Urinary bladder (tissue), 4 donors: ENCODE results near the gene C1orf232. TPM values are rescaled to one million over a fixed set of nuclear protein-coding genes. Genes with fewer than 3 reads are reported as not detected.

Experiments
- DNase-seq: peaks from one replicate; pipeline ENCODE4 v3.0.0-alpha.2; 2015; ENCODE audit errors: extremely low spot score
- H3K27ac ChIP-seq: one replicate; pipeline ENCODE4 v1.5.1; 2013; ENCODE audit warnings: low read depth, mild to moderate bottlenecking, moderate library complexity
- H3K36me3 ChIP-seq: one replicate; pipeline ENCODE4 v1.6.1; 2013; ENCODE audit warnings: mild to moderate bottlenecking, moderate library complexity; ENCODE audit not compliant: insufficient read depth
- H3K4me1 ChIP-seq: one replicate; pipeline ENCODE4 v1.6.1; 2013; ENCODE audit warnings: mild to moderate bottlenecking, moderate library complexity; ENCODE audit not compliant: insufficient read depth
- H3K4me3 ChIP-seq: one replicate; pipeline ENCODE4 v1.5.1; 2013; ENCODE audit warnings: low read depth, low read length
- WGBS: extraction: QIAGEN DNeasy Blood & Tissue Kit; methylation state at CpG from one replicate; pipeline ENCODE4 v1.1.7; 2013; 5-methylcytosine and 5-hydroxymethylcytosine counted together
- polyA plus RNA-seq: library from polyadenylated mRNA; stranded (reverse); fragments of 200-250 nt; gene quantifications from one replicate; pipeline ENCODE4 v1.2.3, GENCODE V29; 2013
- total RNA-seq: library from RNA; depleted of rRNA; stranded (reverse); fragments of >200 nt; gene quantifications from one replicate; pipeline ENCODE4 v1.2.3, GENCODE V29; 2014
- donor health status: healthy with polysubstance abuse.
- donor health status: healthy.

C1orf232 gene
- not detected for total RNA-seq
- polyA plus RNA-seq: not detected

DNA sequence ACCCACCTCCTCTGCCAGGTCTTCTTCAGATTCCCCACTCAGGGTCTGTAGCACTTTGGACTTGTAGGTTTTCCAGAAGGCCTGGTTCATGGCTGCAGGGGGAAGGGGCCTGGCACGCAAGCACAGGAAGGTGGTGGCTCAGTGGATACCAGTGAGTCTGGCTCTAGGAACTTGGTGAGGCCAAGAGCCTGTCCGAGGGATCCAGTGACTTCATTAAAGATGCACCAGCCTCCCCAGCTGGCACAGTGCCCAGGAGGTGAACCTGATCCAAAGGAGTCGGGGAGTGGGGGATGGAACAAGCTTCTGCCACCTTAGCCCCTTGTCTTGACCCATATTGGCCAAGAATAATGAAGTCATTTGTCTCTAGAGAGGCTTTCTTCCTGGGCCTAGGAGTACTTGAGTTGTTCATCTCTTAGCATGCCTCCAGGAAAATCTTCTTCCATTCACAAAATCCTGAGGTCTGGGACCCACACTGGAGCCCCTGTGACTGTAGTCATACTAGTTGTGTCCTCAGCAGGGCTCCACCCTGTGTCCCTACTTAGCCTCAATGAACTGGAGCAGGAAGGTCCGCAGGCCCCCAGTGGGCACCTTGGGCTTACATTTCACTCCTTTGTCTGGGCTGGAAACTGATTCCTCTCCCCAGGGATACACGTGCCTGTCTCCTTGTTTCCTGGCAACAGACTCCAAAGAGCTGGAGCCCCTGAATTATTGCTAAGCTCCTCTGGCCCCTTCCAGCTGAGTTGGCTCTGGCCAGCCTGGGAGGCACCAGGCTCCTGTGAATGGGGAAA, at the start of gene C1orf232:
C1orf232 (minus strand) TSS at position 554 of the 788 bp plus-strand sequence; CDS start at position 90, 464 bp downstream.
- no peak for DNase-seq
- Histone ChIP-seq H3K36me3 (no peaks in the 10 kb centered on the region), H3K27ac (no peak within 1 kb of the TSS), H3K4me1 (no peaks in the 10 kb centered on the region), H3K4me3 (peak within 1 kb of the TSS; percentile 58)
- 60% methylated on average over 5 of the region's 5 CpGs for WGBS

DNA sequence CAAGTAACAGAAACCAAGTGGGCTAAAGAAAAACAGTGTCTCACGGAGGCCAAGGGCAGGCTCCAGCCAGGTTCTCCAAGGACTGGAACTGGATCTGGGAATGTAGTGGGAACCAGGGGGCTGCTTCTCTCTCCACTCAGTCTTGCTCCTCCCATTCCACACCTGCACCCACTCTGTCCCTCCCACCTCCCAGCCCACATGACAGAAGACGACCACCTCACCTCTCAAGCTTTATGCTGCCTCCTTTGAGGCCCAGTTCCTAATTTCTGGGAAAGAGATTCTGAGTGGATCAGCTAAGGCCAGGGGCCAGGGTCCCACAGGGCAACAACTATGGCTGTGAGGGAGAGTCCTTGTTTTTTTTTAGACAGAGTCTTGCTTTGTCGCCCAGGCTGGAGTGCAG, 46.5 kb upstream of the C1orf232 start:
- no peak for DNase-seq
- no peaks in the 10 kb centered on the region for H3K36me3 ChIP-seq
- 41% methylated on average over 3 of the region's 3 CpGs for WGBS

DNA sequence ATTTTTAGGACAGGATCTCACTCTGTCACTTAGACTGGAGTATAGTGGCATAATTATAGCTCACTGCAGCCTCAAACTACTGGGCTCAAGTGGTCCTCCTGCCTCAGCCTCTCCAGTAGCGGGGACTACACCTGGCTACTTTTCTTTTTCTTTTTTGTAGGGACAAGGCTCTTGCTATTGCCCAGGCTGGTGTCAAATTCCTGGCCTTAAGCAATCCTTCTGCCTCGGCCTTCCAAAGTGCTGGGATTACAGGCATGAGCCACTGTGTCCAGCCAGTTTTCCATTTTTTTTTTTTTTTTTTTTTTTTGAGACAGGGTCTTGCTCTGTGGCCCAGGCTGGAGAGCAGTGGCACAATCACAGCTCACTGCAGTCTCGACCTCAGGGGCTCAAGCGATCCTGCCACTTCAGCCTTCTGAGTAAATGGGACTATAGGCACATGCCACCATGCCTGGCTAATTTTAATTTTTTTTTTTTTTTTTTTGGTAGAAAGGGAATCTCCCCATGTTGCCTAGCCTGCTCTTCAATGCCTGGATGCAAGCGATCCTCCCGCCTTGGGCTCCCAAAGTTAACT, 44.7 kb upstream of the C1orf232 start:
- DNase-seq: no peak
- 79% methylated on average over 6 of the region's 6 CpGs for WGBS
- H3K27ac ChIP-seq: no peak overlapping the region
- H3K4me3 ChIP-seq: no peak overlapping the region
- no peaks in the 10 kb centered on the region for H3K36me3 ChIP-seq
- H3K4me1 ChIP-seq: no peaks in the 10 kb centered on the region

More for the DNA sequence above, 46.5 kb upstream of the C1orf232 start:
- H3K4me3 ChIP-seq: no peak overlapping the region
- H3K4me1 ChIP-seq: no peaks in the 10 kb centered on the region
- no peak overlapping the region for H3K27ac ChIP-seq

DNA sequence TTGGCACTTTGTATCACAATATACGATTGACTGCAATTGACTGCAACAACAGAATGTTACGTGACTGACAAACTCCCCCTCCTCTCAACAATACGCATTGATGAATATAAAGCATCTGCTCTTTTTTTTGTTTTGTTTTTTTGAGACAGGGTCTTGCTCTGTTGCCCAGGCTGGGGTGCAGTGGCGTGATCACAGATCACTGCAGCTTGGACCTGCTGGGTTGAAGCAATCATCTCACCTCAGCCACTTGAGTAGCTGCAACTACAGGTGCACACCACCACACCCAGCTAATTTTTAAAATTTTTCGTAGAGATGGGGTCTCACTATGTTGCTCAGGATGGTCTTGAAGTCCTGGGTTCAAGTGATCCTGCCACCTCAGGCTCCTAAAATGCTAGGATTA, 44.0 kb upstream of the C1orf232 start:
- Histone ChIP-seq H3K4me3 (no peak overlapping the region), H3K4me1 (no peaks in the 10 kb centered on the region), H3K27ac (no peak overlapping the region), H3K36me3 (no peaks in the 10 kb centered on the region)
- WGBS: 88% methylated on average over 5 of the region's 5 CpGs
- no peak for DNase-seq

DNA sequence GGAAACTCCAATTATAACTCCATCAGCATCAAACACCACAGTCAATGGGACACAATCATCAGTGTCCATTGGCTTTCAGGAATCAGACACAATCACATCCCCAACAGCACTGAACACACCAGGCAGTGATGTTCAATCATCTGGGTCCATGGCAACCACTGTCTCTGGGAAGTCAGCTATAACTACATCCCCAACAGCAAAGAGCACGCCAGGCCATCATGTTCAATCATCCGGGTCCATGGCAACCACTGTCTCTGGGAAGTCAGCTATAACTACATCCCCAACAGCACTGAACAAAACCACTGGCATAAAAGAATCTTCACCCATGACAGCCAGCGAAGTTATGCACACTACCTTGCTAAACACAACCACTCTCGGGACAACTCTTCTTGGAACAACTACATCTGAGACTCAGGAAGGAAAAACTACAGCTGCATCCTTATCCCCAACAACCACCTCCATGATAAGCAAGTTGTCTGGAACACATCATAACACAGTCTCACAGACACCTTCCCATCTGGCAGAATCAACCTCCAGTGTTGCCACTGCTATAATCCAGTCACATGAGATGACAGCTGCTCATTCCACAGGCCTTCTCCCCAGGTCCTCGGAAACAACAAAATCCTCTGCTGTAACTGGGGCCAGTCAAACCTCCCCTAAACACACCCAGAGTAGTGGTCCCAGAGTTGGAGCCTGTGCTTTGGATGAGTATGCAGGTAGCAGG, 41.5 kb upstream of the C1orf232 start:
- H3K4me3 ChIP-seq: no peak overlapping the region
- H3K36me3 ChIP-seq: no peaks in the 10 kb centered on the region
- WGBS: 61% methylated on average over 5 of the region's 5 CpGs
- no peak for DNase-seq
- no peaks in the 10 kb centered on the region for H3K4me1 ChIP-seq
- H3K27ac ChIP-seq: no peak overlapping the region

DNA sequence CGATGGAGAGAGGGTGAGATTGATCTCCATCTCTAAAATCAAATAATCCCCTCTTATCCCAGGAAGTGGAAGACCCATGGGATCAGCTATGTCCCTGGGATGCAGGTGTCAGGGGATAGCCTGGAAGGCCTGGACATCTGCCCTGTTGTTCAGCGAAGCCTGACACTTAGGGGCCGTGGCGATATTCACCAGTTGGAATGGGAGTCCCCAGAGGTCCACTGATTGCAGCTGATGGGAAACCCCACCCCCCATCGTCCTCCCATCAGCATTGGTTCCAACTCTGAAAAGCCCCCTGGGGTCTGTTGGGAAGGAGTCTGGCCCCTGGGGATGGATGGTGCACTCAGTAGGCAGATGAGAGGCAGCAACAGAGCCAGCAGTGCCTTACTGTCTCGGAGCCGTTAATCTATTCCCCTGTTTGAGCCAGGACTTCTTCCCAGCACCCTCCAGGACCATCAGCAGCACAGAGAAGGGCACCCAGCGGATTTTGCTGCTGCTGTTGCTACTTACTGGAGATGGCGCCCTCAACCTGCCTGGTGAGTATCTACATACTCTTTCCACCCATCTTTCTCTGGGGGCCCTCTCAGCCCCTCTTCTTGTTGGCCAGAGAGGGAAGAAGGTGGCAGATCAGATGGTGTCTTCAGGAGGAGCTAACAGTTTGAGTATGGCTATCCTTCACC, 35.0 kb upstream of the C1orf232 start:
- no peak for DNase-seq
- Histone ChIP-seq H3K36me3 (no peaks in the 10 kb centered on the region), H3K27ac (no peak overlapping the region), H3K4me1 (no peaks in the 10 kb centered on the region), H3K4me3 (no peak overlapping the region)
- 66% methylated on average over 9 of the region's 9 CpGs for WGBS

DNA sequence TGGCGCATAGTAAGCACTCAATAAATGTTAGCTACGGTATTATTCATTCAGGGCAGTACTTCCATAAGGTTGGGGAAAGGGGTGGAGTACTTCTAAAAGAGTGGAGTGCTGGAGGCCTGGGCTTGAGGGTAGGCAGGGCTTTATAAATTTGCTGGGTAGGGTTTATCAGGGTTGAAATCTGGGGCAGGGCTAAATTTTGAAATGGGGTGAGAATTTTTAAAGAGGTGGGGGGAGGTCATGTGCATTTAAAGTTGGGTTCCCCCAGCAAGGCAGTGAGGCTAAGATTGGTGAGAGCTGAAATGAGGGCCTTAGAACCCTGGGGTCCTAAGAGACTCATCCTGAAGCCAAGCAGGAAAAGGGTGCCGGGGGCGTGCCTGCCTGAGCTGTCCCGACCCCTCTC, 31.6 kb upstream of the C1orf232 start:
- DNase-seq: no peak
- WGBS: 79% methylated on average over 5 of the region's 5 CpGs
- H3K36me3 ChIP-seq: no peaks in the 10 kb centered on the region
- H3K4me1 ChIP-seq: no peaks in the 10 kb centered on the region
- no peak overlapping the region for H3K27ac ChIP-seq
- H3K4me3 ChIP-seq: no peak overlapping the region

DNA sequence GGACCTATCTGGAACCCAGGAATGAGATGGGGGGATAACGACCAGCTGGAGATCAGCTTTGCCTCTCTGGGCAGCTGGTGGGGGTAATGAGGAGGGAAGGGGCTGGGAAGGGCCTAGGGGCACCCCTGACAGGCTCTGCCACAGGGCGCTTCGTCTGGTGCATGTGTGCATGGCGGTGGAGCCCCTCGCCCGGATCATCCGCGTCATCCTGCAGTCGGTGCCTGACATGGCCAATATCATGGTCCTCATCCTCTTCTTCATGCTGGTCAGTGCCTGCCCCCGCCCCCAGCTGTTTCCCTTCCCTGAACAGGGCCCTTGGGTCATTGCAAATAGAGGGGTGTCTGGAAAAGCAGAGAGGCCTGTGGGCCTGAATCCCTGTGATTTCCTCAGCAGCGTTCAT, 29.1 kb upstream of the C1orf232 start:
- H3K4me1 ChIP-seq: no peaks in the 10 kb centered on the region
- whole genome bisulfite sequencing: 85% methylated on average over 11 of the region's 11 CpGs

DNA sequence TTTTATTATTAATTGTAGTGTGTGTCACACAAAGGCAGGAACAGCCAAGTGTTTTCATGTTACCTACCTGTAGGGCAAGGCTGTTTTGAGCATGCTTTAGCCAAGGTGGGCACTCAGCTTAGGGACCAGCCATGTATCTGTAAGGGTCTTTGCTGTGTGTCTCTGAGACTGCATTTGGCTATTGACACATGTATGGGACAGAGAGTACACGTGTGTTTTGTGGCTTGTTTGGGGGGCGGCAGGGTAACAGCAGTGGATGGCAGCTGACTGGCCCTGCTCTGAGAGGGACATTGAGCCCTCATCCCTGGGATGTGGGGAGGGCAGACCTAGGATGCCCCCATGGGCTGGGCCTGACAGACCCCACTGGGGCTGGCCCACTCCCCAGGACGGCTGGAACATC, 28.5 kb upstream of the C1orf232 start:
- 84% methylated on average over 3 of the region's 3 CpGs for WGBS
- no peak overlapping the region for H3K4me3 ChIP-seq
- H3K36me3 ChIP-seq: no peaks in the 10 kb centered on the region
- no peak overlapping the region for H3K27ac ChIP-seq
- DNase-seq: no peak
- no peaks in the 10 kb centered on the region for H3K4me1 ChIP-seq

More for the DNA sequence above, 29.1 kb upstream of the C1orf232 start:
- no peak for DNase-seq
- Histone ChIP-seq H3K4me3 (no peak overlapping the region), H3K27ac (no peak overlapping the region), H3K36me3 (no peaks in the 10 kb centered on the region)

DNA sequence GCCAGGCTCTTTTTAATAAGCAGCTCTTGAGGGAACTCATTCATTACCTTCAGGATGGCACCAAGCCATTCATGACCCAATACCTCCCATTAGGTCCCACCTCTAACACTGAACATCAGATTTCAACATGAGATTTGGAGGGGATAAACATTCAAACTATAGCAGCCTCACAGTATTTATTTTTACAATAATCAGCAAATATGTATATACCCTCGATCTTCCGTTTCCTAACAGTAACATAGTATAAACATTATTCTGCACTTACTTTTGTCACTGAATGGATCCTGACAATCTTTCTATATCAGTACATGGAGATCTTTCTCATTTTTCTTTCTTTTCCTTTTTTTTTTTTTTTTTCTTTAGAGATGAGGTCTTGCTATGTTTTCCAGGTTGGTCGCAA, 27.0 kb upstream of the C1orf232 start:
- no peaks in the 10 kb centered on the region for H3K4me1 ChIP-seq
- H3K27ac ChIP-seq: no peak overlapping the region
- no peak overlapping the region for H3K4me3 ChIP-seq
- WGBS: 68% methylated on average over 3 of the region's 3 CpGs
- DNase-seq: no peak
- H3K36me3 ChIP-seq: no peaks in the 10 kb centered on the region

DNA sequence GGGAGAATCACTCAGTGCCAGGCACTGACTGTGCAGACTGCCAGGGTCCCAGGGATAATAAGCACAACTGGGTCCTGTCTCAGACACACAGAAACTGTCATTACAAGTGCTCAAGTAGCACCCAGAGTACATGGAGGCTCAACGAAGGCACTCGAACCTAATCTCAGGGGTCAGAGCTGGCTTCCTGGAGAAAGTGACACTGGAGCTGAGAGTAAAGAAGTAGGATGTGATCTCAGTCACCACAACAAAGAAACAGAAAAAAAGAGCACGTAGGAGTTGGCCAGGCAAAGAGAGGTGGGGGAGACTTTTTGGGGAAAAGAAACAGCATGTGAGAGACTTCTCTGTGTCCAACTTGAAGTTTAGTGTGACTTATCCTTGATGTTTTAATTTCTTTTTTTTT, 23.0 kb upstream of the C1orf232 start:
- no peaks in the 10 kb centered on the region for H3K36me3 ChIP-seq
- H3K4me1 ChIP-seq: no peaks in the 10 kb centered on the region
- 35% methylated on average over 3 of the region's 3 CpGs for WGBS
- no peak for DNase-seq
- H3K27ac ChIP-seq: no peak overlapping the region
- H3K4me3 ChIP-seq: no peak overlapping the region

DNA sequence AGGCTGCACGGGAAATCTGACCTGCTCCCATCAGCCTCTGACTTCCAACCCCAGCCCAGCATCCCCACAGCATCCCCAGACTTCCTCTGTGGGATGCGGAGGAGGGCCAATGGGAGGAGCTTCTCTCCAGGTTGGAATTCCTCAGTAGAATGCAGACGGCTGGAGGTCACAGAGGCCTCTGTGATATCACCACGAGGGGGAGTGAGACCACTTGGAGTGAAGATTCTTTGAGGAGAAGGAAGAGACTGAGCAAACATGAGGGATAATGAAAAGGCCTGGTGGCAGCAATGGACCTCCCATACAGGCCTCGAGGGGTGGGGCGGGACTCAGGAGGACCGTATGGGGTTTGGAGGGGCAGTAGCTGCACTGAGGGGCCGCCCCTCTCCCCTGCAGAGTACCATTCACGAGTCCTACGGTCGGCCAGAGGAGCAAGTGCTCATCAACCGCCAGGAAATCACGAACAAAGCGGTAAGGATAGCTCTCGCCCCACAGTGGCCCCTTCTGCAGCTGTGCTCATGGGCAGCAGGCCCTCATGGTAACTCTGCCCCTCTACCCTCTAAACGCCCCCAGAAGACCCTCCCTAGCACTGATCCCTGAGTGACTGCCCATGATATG, 21.7 kb upstream of the C1orf232 start, which contains the start of gene CATSPER4:
CATSPER4 (plus strand) TSS at position 230 of the 615 bp plus-strand sequence; CDS start at position 256, 26 bp downstream.
- H3K36me3 ChIP-seq: no peaks in the 10 kb centered on the region
- H3K4me3 ChIP-seq: no peak within 1 kb of the TSS
- WGBS: 41% methylated on average over 16 of the region's 16 CpGs
- H3K4me1 ChIP-seq: no peaks in the 10 kb centered on the region
- DNase-seq: no peak
- H3K27ac ChIP-seq: no peak within 1 kb of the TSS

DNA sequence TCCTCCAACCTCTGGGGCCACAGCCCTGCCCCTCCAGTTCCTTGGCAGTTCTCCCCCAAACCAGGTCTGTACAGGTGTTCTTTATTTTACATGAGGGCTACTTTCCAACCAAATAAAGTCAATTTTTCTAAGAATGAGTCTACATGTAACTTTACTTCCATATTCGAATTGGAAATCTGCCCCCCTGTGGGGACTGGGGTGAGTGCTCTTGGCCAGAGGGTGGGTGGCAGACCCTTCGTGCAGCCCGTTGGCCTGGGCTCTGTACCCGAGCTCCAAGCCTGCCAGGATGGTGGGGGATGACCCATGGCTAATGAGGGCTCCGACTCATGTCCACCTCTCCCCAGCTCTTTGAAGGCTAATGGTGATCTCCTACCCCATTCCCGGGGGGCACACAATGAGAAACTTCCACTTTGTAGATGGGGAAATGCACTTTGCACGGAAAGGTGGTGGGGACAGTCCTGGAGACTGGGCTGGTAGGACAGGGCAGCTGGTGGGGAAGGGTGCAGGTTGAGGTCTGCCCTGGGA, 21.1 kb upstream of the C1orf232 start:
- WGBS: 85% methylated on average over 7 of the region's 7 CpGs
- H3K4me1 ChIP-seq: no peaks in the 10 kb centered on the region
- no peak overlapping the region for H3K4me3 ChIP-seq
- H3K36me3 ChIP-seq: no peaks in the 10 kb centered on the region
- H3K27ac ChIP-seq: no peak overlapping the region
- DNase-seq: no peak
